Chondrocyte (in vitro differentiated cells): ENCODE data around the gene GGTA1. TPM values are rescaled to one million over a fixed set of nuclear protein-coding genes. Genes with fewer than 3 reads are reported as not detected.
"Not testable (repeated sequence)": the region's sequence is repeated elsewhere in the genome, so short reads cannot be mapped to it uniquely, and the experiment has no call there.

Experiments
- DNase-seq: peaks from one replicate; pipeline ENCODE4 v3.0.0; 2021; ENCODE audit warnings: mixed read lengths, low spot score
- H3K27ac Mint-ChIP-seq: one replicate; pipeline ENCODE4 v1.8.0; 2021; ENCODE audit warnings: mild to moderate bottlenecking, moderate library complexity, mixed read lengths; ENCODE audit not compliant: unreplicated experiment
- H3K27me3 Mint-ChIP-seq: 2 replicates; pipeline ENCODE4 v1.8.0; 2021; ENCODE audit warnings: low read depth, mixed read lengths
- H3K36me3 Mint-ChIP-seq: 2 replicates; pipeline ENCODE4 v1.8.0; 2021; ENCODE audit warnings: low read depth, mixed read lengths
- H3K4me1 Mint-ChIP-seq: 2 replicates; pipeline ENCODE4 v1.8.0; 2021; ENCODE audit warnings: low read depth, mild to moderate bottlenecking, mixed read lengths
- H3K4me3 Mint-ChIP-seq: one replicate; pipeline ENCODE4 v1.8.0; 2021; ENCODE audit warnings: mild to moderate bottlenecking, moderate library complexity, mixed read lengths; ENCODE audit not compliant: unreplicated experiment
- H3K9me3 Mint-ChIP-seq: 2 replicates; pipeline ENCODE4 v1.8.0; 2021; ENCODE audit warnings: low read depth, mixed read lengths
- total RNA-seq: library from RNA; stranded (reverse); gene quantifications from 3 replicates; pipeline ENCODE4 v1.2.1, GENCODE V29; 2021
- TF ChIP-seq, protein P1 (sequence below): fragments of 200-600 bp; sonication (generic); IDR thresholded peaks from 2 replicates; pipeline ENCODE4 v1.5.0; 2021; ENCODE audit warnings: antibody characterized with exemption, mild to moderate bottlenecking, moderate library complexity

GGTA1 gene
- total RNA-seq, 1 donor from 2014 or later, result 3.2 TPM

DNA sequence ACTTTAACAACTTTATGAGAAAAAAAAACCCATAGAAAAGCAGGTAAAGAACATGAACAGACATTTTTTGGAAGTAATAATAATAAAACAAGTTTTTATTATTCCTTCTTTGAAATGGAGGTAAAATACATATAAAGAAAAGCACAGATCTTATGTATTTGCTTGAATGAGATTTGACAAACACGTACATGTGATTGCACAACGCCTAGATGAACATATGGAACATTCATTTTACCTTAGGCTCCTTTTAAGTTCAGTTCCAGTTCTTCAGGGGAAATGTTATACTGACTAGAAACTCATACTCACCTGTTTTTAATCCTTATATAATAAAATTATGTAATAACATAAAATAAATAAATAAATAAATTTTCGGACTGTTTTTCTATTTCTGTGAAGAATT, 61.8 kb downstream of the GGTA1 start:
- H3K27ac Mint-ChIP-seq, result no peak overlapping the region
- H3K4me1 Mint-ChIP-seq, result no peaks in the 10 kb centered on the region
- no peaks in the 10 kb centered on the region for H3K9me3 Mint-ChIP-seq
- no peak overlapping the region for H3K4me3 Mint-ChIP-seq
- DNase-seq, result no peak
- TF ChIP-seq, protein P1, sequence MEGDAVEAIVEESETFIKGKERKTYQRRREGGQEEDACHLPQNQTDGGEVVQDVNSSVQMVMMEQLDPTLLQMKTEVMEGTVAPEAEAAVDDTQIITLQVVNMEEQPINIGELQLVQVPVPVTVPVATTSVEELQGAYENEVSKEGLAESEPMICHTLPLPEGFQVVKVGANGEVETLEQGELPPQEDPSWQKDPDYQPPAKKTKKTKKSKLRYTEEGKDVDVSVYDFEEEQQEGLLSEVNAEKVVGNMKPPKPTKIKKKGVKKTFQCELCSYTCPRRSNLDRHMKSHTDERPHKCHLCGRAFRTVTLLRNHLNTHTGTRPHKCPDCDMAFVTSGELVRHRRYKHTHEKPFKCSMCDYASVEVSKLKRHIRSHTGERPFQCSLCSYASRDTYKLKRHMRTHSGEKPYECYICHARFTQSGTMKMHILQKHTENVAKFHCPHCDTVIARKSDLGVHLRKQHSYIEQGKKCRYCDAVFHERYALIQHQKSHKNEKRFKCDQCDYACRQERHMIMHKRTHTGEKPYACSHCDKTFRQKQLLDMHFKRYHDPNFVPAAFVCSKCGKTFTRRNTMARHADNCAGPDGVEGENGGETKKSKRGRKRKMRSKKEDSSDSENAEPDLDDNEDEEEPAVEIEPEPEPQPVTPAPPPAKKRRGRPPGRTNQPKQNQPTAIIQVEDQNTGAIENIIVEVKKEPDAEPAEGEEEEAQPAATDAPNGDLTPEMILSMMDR, result no peak
- peaks cover 1% of the 10 kb centered on the region for H3K36me3 Mint-ChIP-seq
- peaks cover 35% of the 10 kb centered on the region for H3K27me3 Mint-ChIP-seq

DNA sequence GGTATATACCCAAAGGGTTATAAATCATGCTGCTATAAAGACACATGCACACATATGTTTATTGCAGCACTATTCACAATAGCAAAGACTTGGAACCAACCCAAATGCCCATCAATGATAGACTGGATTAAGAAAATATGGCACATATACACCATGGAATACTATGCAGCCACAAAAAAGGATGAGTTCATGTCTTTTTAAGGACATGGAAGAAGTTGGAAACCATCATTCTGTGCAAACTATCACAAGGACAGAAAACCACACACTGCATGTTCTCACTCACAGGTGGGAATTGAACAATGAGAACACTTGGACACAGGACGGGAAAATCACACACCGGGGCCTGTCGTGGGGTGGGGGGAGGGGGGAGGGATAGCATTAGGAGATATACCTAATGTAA, 62.6 kb downstream of the GGTA1 start:
- not testable (repeated sequence) for H3K36me3 Mint-ChIP-seq, H3K4me3 Mint-ChIP-seq, H3K4me1 Mint-ChIP-seq, DNase-seq, H3K27ac Mint-ChIP-seq, H3K9me3 Mint-ChIP-seq
- peaks cover 28% of the 10 kb centered on the region for H3K27me3 Mint-ChIP-seq

DNA sequence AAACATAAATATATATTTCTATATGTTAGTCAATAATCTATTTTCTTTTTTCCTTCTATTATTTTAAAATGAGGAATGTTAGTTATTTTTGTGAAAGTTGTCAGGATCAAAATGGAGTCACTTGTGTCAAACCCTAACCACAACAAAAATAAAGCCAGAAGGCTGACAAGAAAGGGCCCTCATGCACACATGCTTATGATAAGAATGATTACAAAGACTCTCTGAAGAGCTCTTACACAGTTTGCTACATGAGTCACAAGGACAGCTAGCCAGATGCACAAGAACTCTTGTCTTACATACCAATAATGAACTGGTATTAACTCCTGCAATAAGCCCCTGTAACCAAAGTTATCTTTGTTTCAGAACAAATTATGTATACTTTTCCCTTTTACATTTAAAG, 64.7 kb downstream of the GGTA1 start:
- TF ChIP-seq, protein P1, result no peak
- no peaks in the 10 kb centered on the region for H3K9me3 Mint-ChIP-seq
- no peak overlapping the region for H3K4me3 Mint-ChIP-seq
- no peaks in the 10 kb centered on the region for H3K36me3 Mint-ChIP-seq
- H3K4me1 Mint-ChIP-seq, result no peaks in the 10 kb centered on the region
- no peak overlapping the region for H3K27ac Mint-ChIP-seq
- DNase-seq, result no peak
- H3K27me3 Mint-ChIP-seq, result peaks cover 19% of the 10 kb centered on the region

DNA sequence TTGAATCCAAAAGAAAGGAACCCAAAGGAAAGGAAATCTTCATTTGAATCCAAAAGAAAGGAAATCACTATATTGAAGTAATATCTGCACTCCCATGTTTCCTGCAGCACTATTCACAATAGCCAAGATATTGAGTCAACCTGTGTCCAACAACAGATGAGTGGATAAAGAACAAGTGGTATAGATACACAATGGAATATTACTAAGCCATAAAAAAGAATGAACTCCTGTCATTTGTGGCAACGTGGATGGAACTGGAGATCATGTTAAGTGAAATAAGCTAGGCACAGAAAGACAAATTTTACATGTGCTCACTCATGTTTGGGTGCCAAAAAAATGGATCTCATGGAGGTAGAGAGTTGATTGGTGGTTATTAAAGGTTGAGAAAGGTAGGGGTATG, 71.7 kb downstream of the GGTA1 start:
- Mint-ChIP-seq H3K27ac (no peak overlapping the region), H3K4me3 (no peak overlapping the region)
- no peak for DNase-seq

DNA sequence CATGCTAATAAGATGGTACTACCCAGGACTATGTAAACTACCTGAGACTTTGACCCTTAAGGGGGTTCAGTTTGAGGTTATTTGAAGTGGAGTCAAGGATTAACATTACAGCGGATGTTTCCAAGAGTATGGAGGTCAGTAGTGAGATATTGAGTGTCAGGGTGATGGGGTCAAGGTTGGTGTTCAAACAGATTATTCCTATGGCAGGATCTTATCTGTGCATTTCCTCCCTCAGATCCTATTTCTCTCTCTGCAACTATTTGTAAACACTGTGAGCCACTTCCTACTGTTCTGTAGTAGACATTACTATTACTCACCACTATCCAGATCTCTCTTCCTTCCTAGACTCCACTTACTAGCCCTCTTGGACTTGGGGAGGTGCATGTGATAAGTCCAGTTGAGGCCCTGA, 75.6 kb downstream of the GGTA1 start:
- Mint-ChIP-seq H3K27me3 (peaks cover 19% of the 10 kb centered on the region), H3K4me1 (no peaks in the 10 kb centered on the region), H3K9me3 (peaks cover 19% of the 10 kb centered on the region), H3K36me3 (peaks cover 8% of the 10 kb centered on the region), H3K27ac (no peak overlapping the region), H3K4me3 (no peak overlapping the region)
- no peak for DNase-seq
- TF ChIP-seq, protein P1, result no peak

More for the DNA sequence above, 71.7 kb downstream of the GGTA1 start:
- H3K9me3 Mint-ChIP-seq, result peaks cover 19% of the 10 kb centered on the region
- no peaks in the 10 kb centered on the region for H3K4me1 Mint-ChIP-seq
- H3K27me3 Mint-ChIP-seq, result peaks cover 16% of the 10 kb centered on the region
- TF ChIP-seq, protein P1, result no peak
- H3K36me3 Mint-ChIP-seq, result peaks cover 6% of the 10 kb centered on the region

DNA sequence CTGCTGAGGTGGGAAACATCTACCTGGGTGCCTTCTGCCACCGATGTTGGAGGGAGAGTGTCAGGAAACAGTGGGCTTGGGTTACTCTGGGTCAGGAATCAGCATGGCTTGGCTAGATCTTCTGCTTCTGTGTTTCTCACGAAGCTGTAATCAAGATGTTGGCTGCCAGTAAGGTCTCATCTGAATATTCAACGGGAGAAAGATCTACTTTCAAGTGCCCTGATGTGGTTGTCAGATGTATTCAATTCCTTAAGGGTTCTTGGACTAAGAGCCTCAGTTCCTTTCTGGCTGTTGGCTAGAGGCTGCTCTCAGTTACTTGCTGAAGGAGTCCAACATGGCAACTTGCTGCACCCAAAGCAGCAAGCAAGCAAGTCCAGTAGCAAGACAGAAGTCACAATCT, 87.7 kb downstream of the GGTA1 start:
- H3K27me3 Mint-ChIP-seq, result peaks cover 19% of the 10 kb centered on the region
- TF ChIP-seq, protein P1, result no peak
- no peaks in the 10 kb centered on the region for H3K4me1 Mint-ChIP-seq
- no peaks in the 10 kb centered on the region for H3K36me3 Mint-ChIP-seq
- no peaks in the 10 kb centered on the region for H3K9me3 Mint-ChIP-seq
- H3K27ac Mint-ChIP-seq, result no peak overlapping the region
- no peak for DNase-seq
- H3K4me3 Mint-ChIP-seq, result no peak overlapping the region
